ENCODE results near the gene OR52N2. TPM values are rescaled to one million over a fixed set of nuclear protein-coding genes. Genes with fewer than 3 reads are reported as not detected.

OR52N2 gene
- not detected in 2 replicates for polyA plus RNA-seq (2012; rRNA removed)
- not detected in 2 replicates for polyA plus RNA-seq (2012; cell fraction: cytosol; rRNA removed)
- polyA plus RNA-seq (2012; cell fraction: nucleus; rRNA removed) = not detected in 2 replicates

DNA sequence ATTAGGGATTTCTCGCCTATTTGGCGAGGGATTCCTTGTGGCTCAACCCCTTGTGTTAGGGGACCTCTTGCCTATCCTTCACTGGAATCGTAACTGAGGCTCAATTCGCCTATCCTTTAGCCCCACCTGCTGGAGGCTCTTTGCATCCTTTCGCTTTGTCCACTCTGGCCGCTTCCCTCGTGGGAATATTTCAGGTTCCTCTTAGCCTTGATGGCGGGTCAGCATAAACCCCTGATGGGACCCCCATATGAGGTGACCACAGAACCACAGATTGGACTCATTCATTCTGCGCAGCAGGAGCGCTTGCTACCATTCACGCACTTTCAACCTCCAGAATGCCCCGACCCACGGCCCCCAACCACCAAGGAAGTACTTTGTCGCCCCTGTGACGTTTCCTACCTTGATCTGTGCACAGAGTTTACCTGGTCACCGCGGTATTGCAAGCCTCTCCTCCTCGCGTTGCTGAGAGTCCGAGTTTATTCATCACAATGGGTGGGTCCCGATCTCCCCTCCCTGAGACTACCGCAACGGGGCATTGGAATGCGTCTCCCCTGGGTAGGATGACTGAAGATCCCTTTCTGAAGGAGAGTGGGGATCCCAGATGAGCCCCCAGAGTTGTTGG lies at the start of gene OR52N2:
Gene OR52N2, plus strand, starts transcription at position 425 of the 622 bp plus-strand sequence. CDS start 11,412 bp downstream, outside the sequence.
- Histone ChIP-seq H3K27ac (ENCODE audit: low read depth in 2 of 2, low read length in 1 of 2) (no peak within 1 kb of the TSS), H3K27me3 (ENCODE audit: insufficient read depth) (peaks cover 43% of the 10 kb centered on the region; the same call in 1 of the 2 replicates), H3F3A (replicated peaks; ENCODE audit: insufficient read depth) (no peaks in the 10 kb centered on the region), H3K4me2 (peak within 1 kb of the TSS; percentile 84), H3K79me2 (ENCODE audit: insufficient read depth) (no peaks in the 10 kb centered on the region), H4K20me1 (ENCODE audit: insufficient read depth) (no peaks in the 10 kb centered on the region), H3K9me2 (no peaks in the 10 kb centered on the region), H3K4me3 (ENCODE audit: low read depth in 2 of 2, low read length in 1 of 2) (peak within 1 kb of the TSS; percentile 39 to 68), H3K4me1 (ENCODE audit: control insufficient read depth in 1 of 2, insufficient read depth in 2 of 2, low read depth in 1 of 2, low read length in 1 of 2) (peaks cover 0 to 4% of the 10 kb centered on the region in 2 experiments; a peak in 1 of 4 replicates), H3K9me3 (no peaks in the 10 kb centered on the region), H3K9ac (no peak within 1 kb of the TSS), H2AFZ (ENCODE audit: low read depth) (peak within 1 kb of the TSS; percentile 31), H3K36me3 (replicated peaks in 1 of 2; ENCODE audit: control insufficient read depth in 1 of 2, insufficient read depth in 2 of 2, low read length in 1 of 2) (no peaks in the 10 kb centered on the region)
- CTCF ChIA-PET = interaction anchor here (1.0 kb wide), 1 partner anchor 208 kb away, joined by 3 read pairs; no protein-coding TSS in a partner anchor
- POLR2A ChIA-PET = no interaction called here
- TF ChIP-seq TCF12 (IDR thresholded peaks at IDR 0.05) (no peak), MAX (IDR thresholded peaks at IDR 0.05; ENCODE audit: low read depth) (no peak), RAD21 (IDR thresholded peaks at IDR 0.05; ENCODE audit: low read length) (peak; percentile 85), SMC3 (IDR thresholded peaks at IDR 0.05; ENCODE audit: low read depth, low read length) (peak; percentile 69), TAF1 (IDR thresholded peaks at IDR 0.05; ENCODE audit: borderline replicate concordance, low read depth, low read length) (no peak), GATA2 (CRISPR knock-in tag; IDR thresholded peaks at IDR 0.05) (no peak), FOXM1 (IDR thresholded peaks at IDR 0.05; ENCODE audit: low read depth) (no peak)
- TF ChIP-seq, protein P1, sequence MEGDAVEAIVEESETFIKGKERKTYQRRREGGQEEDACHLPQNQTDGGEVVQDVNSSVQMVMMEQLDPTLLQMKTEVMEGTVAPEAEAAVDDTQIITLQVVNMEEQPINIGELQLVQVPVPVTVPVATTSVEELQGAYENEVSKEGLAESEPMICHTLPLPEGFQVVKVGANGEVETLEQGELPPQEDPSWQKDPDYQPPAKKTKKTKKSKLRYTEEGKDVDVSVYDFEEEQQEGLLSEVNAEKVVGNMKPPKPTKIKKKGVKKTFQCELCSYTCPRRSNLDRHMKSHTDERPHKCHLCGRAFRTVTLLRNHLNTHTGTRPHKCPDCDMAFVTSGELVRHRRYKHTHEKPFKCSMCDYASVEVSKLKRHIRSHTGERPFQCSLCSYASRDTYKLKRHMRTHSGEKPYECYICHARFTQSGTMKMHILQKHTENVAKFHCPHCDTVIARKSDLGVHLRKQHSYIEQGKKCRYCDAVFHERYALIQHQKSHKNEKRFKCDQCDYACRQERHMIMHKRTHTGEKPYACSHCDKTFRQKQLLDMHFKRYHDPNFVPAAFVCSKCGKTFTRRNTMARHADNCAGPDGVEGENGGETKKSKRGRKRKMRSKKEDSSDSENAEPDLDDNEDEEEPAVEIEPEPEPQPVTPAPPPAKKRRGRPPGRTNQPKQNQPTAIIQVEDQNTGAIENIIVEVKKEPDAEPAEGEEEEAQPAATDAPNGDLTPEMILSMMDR (IDR thresholded peaks at IDR 0.05) = peak; percentile 84
- peak; percentile 29 for DNase-seq
- under 1% methylated on average over 21 of the region's 24 CpGs for WGBS (ENCODE audit: low lambda C conversion rate)

DNA sequence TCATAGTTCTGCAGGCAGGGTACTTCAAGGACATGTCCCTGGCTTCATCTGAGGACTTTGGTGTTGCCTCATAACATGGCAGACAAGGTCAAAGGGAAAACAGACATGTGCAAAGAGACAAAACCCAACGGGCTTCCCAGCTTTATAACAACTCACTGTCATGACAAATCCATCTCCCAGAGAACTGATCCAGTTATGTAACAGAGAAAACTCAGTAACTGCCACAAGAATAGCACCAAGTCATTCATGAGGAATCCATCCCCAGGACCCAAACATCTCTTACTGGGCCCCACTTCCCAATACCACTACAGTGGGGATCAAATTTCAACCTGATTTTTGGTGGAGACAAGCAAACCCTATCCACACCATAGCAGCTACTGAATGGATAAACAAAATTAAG lies 41.7 kb upstream of the OR52N2 start:
- Histone ChIP-seq H2AFZ (ENCODE audit: low read depth) (no peak overlapping the region), H3K36me3 (replicated peaks in 1 of 2; ENCODE audit: control insufficient read depth in 1 of 2, insufficient read depth in 2 of 2, low read length in 1 of 2) (no peaks in the 10 kb centered on the region), H3K4me2 (no peak overlapping the region), H3K4me1 (ENCODE audit: control insufficient read depth in 1 of 2, insufficient read depth in 2 of 2, low read depth in 1 of 2, low read length in 1 of 2) (no peaks in the 10 kb centered on the region), H3K27me3 (ENCODE audit: insufficient read depth) (no peaks in the 10 kb centered on the region), H3K9me3 (no peaks in the 10 kb centered on the region), H3K79me2 (ENCODE audit: insufficient read depth) (no peaks in the 10 kb centered on the region), H3F3A (replicated peaks; ENCODE audit: insufficient read depth) (no peaks in the 10 kb centered on the region), H3K9me2 (no peaks in the 10 kb centered on the region), H3K27ac (ENCODE audit: low read depth in 2 of 2, low read length in 1 of 2) (no peak overlapping the region), H3K9ac (no peak overlapping the region), H4K20me1 (ENCODE audit: insufficient read depth) (no peaks in the 10 kb centered on the region), H3K4me3 (ENCODE audit: low read depth in 2 of 2, low read length in 1 of 2) (no peak overlapping the region)
- no peak for TF ChIP-seq USF1 (IDR thresholded peaks at IDR 0.05; ENCODE audit: borderline replicate concordance, low read depth)
- no peak for TF ChIP-seq MAX (IDR thresholded peaks at IDR 0.05; ENCODE audit: low read depth)
- no peak for TF ChIP-seq YY1 (IDR thresholded peaks at IDR 0.05; ENCODE audit: low read depth)
- no peak for TF ChIP-seq CHD2 (IDR thresholded peaks at IDR 0.05; ENCODE audit: low read length, partially characterized antibody)
- no peak for TF ChIP-seq MEF2A (IDR thresholded peaks at IDR 0.05; ENCODE audit: borderline replicate concordance, low read depth)
- TF ChIP-seq EP300 (IDR thresholded peaks at IDR 0.05; ENCODE audit: borderline replicate concordance in 1 of 2, low read depth in 1 of 2, low read length in 1 of 2) = no peak
- TF ChIP-seq RFX5 (IDR thresholded peaks at IDR 0.05; ENCODE audit: low read length) = no peak
- CTCF ChIA-PET = no interaction called here
- POLR2A ChIA-PET = no interaction called here
- WGBS (ENCODE audit: low lambda C conversion rate) = 0% methylated on average over 1 of the region's 1 CpG
- DNase-seq = no peak

Data from SK-N-SH (cell line).